ENCODE data around the gene SORCS3.

SORCS3 gene

GRCh38 chr10:105259201-105259600, 618.1 kb downstream of the SORCS3 start:
- no peak for DNase-seq (ENCODE audit: low read depth)

- DNase-seq (ENCODE audit: low read depth) = no peak
Observed at GRCh38 chr10:105262666-105263065, 621.6 kb downstream of the SORCS3 start.

- no peak for DNase-seq (ENCODE audit: low read depth)
Observed at GRCh38 chr10:105266966-105267539, 626.0 kb downstream of the SORCS3 start.

DNA sequence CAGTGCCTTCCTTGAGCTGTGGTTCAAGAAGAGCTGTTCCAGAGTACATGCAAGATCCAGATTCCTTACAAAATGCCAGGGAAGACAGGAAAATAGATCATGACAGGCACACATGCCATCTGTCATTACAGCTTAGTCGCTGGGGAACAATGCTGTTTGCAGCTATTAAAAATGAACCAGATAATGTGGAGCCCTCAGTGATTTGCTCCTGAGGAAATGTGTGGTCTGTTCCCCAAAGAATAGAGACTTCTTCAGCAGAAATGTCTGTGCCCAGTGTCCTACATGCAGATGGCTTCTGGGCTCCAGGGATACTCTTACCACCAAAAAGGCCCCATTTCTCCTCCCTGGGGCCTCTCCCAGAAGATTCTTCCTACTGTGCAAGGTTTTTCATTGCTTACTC, 627.9 kb downstream of the SORCS3 start:
- DNase-seq (ENCODE audit: low read depth) = no peak

- DNase-seq (ENCODE audit: low read depth) = no peak
Observed at GRCh38 chr10:105269689-105270088, 628.6 kb downstream of the SORCS3 start.

- no peak for DNase-seq (ENCODE audit: low read depth)
Observed at GRCh38 chr10:105274556-105275070, 633.5 kb downstream of the SORCS3 start.

DNA sequence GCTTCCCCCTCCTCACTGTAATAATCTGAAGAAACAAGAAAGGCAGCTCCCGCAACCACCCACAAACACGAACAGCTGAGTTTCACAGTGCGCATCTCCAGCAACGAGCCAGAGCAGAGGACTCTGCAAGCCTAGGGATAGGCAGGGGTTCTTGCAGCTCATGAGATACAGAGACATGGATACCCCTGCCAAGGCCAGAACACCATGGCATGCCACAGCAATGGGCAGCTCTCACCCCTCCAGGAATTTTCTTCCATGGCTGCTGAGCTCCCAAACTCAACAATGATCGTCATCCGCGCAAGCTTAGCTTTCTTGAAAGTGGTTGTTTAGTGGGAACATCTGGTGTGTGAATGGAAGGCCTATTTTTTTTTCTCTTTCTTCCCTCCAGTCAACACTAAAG, 637.3 kb downstream of the SORCS3 start:
- no peak for DNase-seq (ENCODE audit: low read depth)

DNA sequence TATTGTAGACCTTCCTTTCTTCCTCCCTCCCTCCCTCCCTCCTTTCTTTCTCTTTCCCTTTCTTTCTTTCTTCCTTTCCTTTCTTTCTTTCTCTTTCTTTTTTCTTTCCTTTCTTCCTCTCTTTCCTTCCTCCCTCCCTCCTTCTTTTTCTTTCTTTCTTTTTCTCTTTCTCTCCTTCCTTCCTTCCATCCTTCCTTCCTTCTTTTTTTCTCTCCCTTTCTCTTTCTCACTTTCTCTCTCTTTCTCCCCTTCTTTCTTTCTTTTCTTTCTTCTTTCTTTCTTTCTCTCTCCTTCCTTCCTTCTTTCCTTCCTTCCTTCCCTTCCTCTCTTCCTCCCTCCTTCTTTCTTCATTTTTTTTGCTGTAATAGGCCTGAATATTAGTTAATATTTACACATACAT, 638.0 kb downstream of the SORCS3 start:
- no peak for DNase-seq (ENCODE audit: low read depth)

GRCh38 chr10:105280895-105281294, 639.8 kb downstream of the SORCS3 start:
- no peak for DNase-seq (ENCODE audit: low read depth)

DNA sequence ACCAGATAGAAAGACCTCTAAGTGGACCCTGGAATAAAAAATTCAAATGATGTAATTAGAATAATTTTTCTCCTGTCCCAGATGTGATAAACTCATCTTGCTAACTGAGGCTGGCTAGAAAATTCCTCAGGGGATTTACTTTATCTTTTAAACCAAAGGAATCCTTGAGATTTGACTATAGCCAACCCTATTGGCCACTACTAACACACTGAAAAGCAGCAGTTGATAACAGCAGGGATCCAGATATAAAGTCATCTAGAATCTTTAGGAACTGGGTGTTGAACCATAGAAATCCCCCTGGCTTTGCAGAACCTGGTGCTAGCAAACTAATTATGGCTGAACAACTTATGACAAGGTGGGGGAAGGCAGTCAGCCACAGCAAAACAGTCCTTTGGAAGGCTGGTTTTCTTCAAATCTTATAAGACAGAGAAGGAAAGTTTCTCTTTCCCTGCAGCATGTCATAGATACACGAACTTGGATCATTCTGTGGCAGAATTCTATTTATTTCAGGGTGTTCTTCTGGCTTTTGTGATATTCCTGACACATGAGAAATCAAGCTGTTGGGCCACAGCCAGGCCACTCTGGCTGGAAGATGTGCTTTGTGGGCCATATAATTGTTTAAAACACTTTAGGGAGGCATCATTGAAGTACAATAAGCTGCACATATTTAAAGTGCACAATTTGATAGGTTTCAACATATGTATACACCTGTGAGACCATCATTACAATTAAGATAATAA, 643.6 kb downstream of the SORCS3 start:
- no peak for DNase-seq (ENCODE audit: low read depth)

DNA sequence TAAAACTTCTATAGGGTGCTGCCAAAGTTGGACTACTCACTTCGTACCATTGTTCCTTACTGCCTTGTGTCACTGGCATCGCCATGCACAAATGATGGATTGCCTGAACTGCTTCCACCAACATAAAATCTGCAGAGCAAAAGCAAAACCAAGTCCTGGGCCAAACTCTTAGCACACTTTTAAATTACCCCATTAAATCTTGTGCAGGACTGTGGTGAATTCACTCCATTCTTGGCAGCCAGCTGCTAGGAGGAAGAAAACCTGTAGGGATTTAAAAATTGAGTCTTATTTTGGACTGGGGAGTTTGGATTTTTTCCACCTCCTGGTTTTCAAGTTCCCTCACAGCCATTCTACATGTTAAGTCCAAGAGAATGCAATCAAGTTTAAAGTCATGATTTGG, 646.9 kb downstream of the SORCS3 start:
- DNase-seq (ENCODE audit: low read depth) = no peak

GRCh38 chr10:105288613-105289012, 647.5 kb downstream of the SORCS3 start:
- no peak for DNase-seq (ENCODE audit: low read depth)

GRCh38 chr10:105291571-105291970, 650.5 kb downstream of the SORCS3 start:
- no peak for DNase-seq (ENCODE audit: low read depth)

GRCh38 chr10:105292236-105292635, 651.1 kb downstream of the SORCS3 start:
- DNase-seq (ENCODE audit: low read depth) = no peak

Measured in CMK (cell line).